ENCODE results near the gene HAUS8.

- no peak for TF ChIP-seq CTCF (IDR thresholded peaks at IDR 0.05; ENCODE audit: low read depth, low read length)
- TF ChIP-seq POLR2A (IDR thresholded peaks at IDR 0.05; ENCODE audit: extremely low read depth, insufficient read length): no peak
Measured at GRCh38 chr19:17035842-17036424, 39.3 kb downstream of the HAUS8 start.

Data from NB4 (cell line).